VCaP (cell line): ENCODE data around the gene DOCK3.

Experiments
- H3K27ac ChIP-seq: fragments of 450-650 bp; 2 replicates; pipeline ENCODE4 v1.5.1; 2017
- TF ChIP-seq, protein P1 (sequence below): fragments of 450-650 bp; conservative IDR thresholded peaks from 2 replicates; pipeline ENCODE4 v1.5.1; 2017; ENCODE audit warnings: mild to moderate bottlenecking, moderate library complexity

Gene DOCK3

DNA sequence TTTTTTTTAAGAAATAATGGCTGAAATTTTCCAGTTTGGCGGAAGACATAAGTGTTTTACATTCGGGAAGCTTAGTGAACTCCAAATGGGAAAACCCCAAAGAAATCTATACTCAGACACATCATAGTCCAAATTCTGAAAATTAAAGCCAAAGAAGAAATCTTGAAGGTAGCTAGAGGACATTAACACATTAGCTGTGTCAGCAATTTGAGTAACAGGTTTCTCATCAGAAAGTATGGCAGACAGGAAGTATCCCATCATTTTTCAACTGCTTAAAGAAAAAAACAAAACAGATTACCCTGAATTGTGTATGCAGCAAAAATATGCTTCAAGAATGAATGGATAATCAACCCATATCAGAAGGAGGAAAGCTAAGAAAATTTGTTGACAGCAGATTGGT lies 261.7 kb downstream of the DOCK3 start:
- TF ChIP-seq, protein P1, sequence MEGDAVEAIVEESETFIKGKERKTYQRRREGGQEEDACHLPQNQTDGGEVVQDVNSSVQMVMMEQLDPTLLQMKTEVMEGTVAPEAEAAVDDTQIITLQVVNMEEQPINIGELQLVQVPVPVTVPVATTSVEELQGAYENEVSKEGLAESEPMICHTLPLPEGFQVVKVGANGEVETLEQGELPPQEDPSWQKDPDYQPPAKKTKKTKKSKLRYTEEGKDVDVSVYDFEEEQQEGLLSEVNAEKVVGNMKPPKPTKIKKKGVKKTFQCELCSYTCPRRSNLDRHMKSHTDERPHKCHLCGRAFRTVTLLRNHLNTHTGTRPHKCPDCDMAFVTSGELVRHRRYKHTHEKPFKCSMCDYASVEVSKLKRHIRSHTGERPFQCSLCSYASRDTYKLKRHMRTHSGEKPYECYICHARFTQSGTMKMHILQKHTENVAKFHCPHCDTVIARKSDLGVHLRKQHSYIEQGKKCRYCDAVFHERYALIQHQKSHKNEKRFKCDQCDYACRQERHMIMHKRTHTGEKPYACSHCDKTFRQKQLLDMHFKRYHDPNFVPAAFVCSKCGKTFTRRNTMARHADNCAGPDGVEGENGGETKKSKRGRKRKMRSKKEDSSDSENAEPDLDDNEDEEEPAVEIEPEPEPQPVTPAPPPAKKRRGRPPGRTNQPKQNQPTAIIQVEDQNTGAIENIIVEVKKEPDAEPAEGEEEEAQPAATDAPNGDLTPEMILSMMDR, result no peak

DNA sequence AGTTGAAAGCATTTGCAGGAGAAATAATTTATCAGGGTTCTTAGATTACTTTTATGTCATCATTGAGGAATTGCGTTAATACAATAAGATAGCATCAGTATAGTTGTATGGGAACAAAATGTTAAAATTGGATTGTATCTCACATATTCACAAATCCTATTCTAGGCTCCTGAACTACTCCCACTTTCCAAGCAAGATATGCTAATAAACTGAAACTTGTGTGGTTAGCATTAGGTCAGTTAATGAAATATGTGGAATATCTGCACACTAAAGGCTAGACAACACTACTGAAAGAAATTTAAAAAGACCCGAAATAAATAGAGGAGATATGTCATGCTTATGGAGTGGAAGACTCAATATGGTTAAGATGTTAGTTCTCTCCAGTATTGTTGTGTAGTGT lies 272.7 kb downstream of the DOCK3 start:
- H3K27ac ChIP-seq, result no peak overlapping the region
- TF ChIP-seq, protein P1, result no peak

More for the DNA sequence above, 261.7 kb downstream of the DOCK3 start:
- no peak overlapping the region for H3K27ac ChIP-seq

DNA sequence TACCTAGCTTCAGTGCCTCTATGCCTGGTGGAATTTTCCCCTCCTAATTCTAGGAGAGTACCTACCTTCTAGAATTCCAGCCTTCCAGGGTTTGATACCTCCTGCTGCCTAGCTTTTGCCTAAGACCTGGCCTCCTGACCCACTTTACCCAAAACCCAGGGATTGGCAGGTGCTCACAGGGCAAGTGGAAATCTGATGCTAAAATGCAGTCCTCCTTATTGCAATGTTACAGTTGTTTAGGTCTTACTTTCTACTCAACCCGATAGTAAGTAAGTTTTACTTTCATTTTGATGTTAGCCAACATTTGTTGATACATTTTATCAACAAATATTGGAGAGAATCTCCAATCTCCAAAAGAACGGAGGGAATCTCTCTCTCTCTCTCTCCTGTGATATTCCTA lies 275.9 kb downstream of the DOCK3 start:
- H3K27ac ChIP-seq, result no peak overlapping the region
- TF ChIP-seq, protein P1, result no peak

DNA sequence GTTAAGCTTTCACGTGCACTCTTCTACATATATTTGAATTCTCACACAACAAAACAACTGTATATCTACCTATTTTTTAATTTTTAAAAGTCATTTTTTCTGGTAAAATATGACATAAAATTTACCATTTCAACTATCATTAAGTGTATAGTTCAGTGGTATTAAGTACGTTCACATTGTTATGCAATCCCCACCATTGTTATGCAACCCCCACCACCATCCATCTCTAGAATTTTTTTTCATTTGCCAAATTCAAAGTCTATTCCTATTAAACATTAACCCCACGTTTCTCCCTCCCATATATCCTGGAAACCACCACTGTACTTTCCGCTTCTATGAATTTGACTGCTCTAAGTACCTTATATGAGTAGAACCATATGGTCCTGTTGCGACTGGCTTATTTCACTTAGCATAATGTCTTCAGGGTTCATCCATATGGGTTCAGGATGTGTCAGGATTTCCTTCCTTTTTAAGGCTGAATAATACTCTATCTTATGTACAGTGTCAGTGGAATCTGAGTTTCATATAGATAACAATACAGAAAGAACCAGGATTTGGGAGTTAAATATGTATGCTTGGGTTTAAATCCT lies 279.2 kb downstream of the DOCK3 start:
- TF ChIP-seq, protein P1, result no peak
- H3K27ac ChIP-seq, result no peak overlapping the region

DNA sequence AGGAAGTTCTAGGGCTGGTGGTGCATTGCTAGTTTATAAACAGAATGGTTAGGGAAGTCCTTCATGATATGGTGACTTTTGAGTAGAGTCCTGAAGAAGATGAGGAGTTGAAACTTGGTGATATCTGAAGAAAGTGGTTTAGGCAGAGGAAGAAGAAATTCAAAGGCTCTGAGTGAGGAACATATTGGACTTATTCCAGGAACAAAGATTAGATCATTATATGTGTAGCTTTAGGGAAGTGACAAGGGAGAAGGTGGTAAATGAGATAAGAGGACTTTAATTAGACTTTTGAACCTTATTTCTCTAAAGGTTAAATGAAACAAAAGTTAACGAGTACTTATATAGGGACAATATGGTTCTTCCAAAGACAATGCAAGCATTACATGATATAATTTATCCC lies 286.7 kb downstream of the DOCK3 start:
- H3K27ac ChIP-seq, result no peak overlapping the region
- TF ChIP-seq, protein P1, result no peak

DNA sequence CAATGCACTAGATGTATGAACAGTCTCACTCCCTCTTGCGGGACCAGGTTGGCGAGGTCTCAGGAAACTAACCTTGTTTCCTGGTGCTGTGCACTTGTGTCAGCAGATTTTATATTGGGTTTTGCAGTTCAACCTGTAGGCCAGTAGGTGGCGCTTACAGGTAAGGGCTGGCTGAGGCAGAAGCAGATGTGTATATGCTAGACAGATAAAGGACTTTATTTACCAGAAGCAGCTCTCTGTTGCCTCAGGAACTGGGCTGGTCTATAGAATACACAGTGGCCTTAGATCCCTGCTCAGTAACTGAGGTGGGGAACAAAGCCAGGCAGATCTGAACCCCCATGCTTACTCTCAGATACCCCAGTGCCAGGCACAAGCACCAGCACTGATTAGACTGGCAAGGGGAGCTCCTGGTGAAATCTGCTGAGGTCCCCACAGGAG lies 296.8 kb downstream of the DOCK3 start:
- H3K27ac ChIP-seq, result no peak overlapping the region
- TF ChIP-seq, protein P1, result peak; percentile 98

DNA sequence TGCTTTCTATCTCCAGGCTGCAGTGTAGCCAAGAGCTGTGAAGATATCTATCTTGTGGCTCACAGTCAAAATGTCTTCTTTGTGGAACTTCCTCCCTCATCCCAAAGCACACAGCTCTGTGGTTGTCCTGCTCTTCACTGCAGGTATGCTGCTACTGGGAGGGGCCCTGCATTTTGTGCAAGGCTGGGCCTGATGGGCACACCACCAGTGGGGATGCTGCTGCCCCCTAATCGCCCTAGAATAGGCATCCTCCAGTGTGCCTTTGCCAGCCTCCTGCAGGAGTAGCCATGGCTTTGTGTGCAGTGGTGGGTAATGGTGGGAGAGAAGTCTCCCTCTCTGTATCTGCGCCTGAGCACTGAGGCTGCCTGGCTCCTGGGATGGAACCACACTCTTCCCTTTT lies 297.3 kb downstream of the DOCK3 start:
- TF ChIP-seq, protein P1, result no peak
- no peak overlapping the region for H3K27ac ChIP-seq

DNA sequence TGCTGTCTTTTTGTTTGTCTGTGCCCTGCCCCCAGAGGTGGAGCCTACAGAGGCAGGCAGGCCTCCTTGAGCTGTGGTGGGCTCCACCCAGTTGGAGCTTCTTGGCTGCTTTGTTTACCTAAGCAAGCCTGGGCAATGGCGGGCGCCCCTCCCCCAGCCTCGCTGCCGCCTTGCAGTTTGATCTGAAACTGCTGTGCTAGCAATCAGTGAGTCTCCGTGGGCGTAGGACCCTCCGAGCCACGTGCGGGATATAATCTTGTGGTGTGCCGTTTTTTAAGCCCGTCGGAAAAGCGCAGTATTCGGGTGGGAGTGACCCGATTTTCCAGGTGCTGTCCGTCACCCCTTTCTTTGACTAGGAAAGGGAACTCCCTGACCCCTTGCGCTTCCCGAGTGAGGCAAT lies 303.9 kb downstream of the DOCK3 start:
- 0 out of 2 replicates have a peak overlapping the region, but pooled peaks have one; percentile 28 for H3K27ac ChIP-seq
